GM12873 (cell line): ENCODE data around the gene DNLZ.

Experiments
- CTCF ChIP-seq: IDR thresholded peaks from 2 replicates; pipeline ENCODE4 v1.5.1; 2012; ENCODE audit warnings: low read depth, mild to moderate bottlenecking, moderate library complexity, low read length, control low read depth; ENCODE audit not compliant: insufficient read depth; ENCODE audit errors: missing control alignments

Gene DNLZ

GRCh38 chr9:136399176-136400037 is 35.9 kb upstream of the DNLZ start:
- no peak for TF ChIP-seq CTCF

GRCh38 chr9:136398286-136398685 is 34.7 kb upstream of the DNLZ start:
- TF ChIP-seq CTCF, result no peak

GRCh38 chr9:136397643-136398042 is 34.1 kb upstream of the DNLZ start:
- TF ChIP-seq CTCF, result no peak

- no peak for TF ChIP-seq CTCF
Measured at GRCh38 chr9:136396219-136396515, 32.6 kb upstream of the DNLZ start.

- no peak for TF ChIP-seq CTCF
Measured at GRCh38 chr9:136395345-136396218, 32.0 kb upstream of the DNLZ start.

GRCh38 chr9:136395020-136395340 is 31.4 kb upstream of the DNLZ start:
- no peak for TF ChIP-seq CTCF

GRCh38 chr9:136394312-136395019 is 30.9 kb upstream of the DNLZ start:
- TF ChIP-seq CTCF, result no peak
